ENCODE measurements around the gene PCSK5. TPM values are rescaled to one million over a fixed set of nuclear protein-coding genes. Genes with fewer than 3 reads are reported as not detected.

The PCSK5 gene
- total and polyA plus RNA-seq, 8 donors = 0.99 to 10.3 (median 4.4) TPM

- no peak for FAIRE-seq
- intact Hi-C loops (cut with DNase I) = no loop called here
- H3K27me3 ChIP-seq = no peaks in the 10 kb centered on the region
These were observed 268.9 kb downstream of the PCSK5 start for GRCh38 chr9:76159293-76159926.

GRCh38 chr9:76161106-76161505 lies 270.6 kb downstream of the PCSK5 start:
- no peaks in the 10 kb centered on the region for H3K9me3 ChIP-seq
- peaks cover 0 to 8% (median 0%) of the 10 kb centered on the region in 3 donors for H3K36me3 ChIP-seq
- 57 to 75% methylated on average over 5 of the region's 5 CpGs for WGBS, 2 donors
- no peak overlapping the region for H3K4me3 ChIP-seq
- no peaks in the 10 kb centered on the region for H3K27me3 ChIP-seq
- no peak overlapping the region for H3K27ac ChIP-seq
- ATAC-seq (no peak), FAIRE-seq (no peak), DNase-seq (no peak)
- TF ChIP-seq CTCF (IDR thresholded peaks at IDR 0.05) = no peak
- intact Hi-C loops (cut with DNase I) = no loop called here
- no peaks in the 10 kb centered on the region for H3K4me1 ChIP-seq

More at GRCh38 chr9:76159293-76159926, 268.9 kb downstream of the PCSK5 start:
- Histone ChIP-seq H3K4me3 (no peak overlapping the region), H3K27ac (no peak overlapping the region), H3K36me3 (peaks cover 0 to 8% (median 0%) of the 10 kb centered on the region in 3 donors), H3K4me1 (no peaks in the 10 kb centered on the region), H3K9me3 (no peaks in the 10 kb centered on the region)
- no peak for TF ChIP-seq CTCF (IDR thresholded peaks at IDR 0.05)
- DNase-seq = no peak
- peak in 1 of 4 donors; percentile 31 for ATAC-seq
- 76 to 77% methylated on average over 11 of the region's 11 CpGs for WGBS, 2 donors

GRCh38 chr9:76161541-76161940 lies 271.1 kb downstream of the PCSK5 start:
- Histone ChIP-seq H3K27me3 (no peaks in the 10 kb centered on the region), H3K4me3 (no peak overlapping the region), H3K9me3 (no peaks in the 10 kb centered on the region), H3K27ac (no peak overlapping the region), H3K36me3 (peaks cover 0 to 8% (median 0%) of the 10 kb centered on the region in 3 donors), H3K4me1 (no peaks in the 10 kb centered on the region)
- no peak for DNase-seq
- 88 to 92% methylated on average over 13 of the region's 13 CpGs for WGBS, 2 donors
- ATAC-seq = peak in 2 of 4 donors; percentile 26 to 46
- intact Hi-C loops (cut with DNase I) = no loop called here
- no peak for FAIRE-seq
- TF ChIP-seq CTCF (IDR thresholded peaks at IDR 0.05) = no peak

- Histone ChIP-seq H3K4me1 (no peaks in the 10 kb centered on the region), H3K36me3 (peaks cover 0 to 8% (median 0%) of the 10 kb centered on the region in 3 donors), H3K27me3 (no peaks in the 10 kb centered on the region), H3K4me3 (no peak overlapping the region), H3K9me3 (no peaks in the 10 kb centered on the region), H3K27ac (no peak overlapping the region)
- intact Hi-C loops (cut with DNase I) = no loop called here
- DNase-seq (no peak), ATAC-seq (no peak), FAIRE-seq (no peak)
- WGBS, 2 donors = 89 to 90% methylated on average over 4 of the region's 4 CpGs
- no peak for TF ChIP-seq CTCF (IDR thresholded peaks at IDR 0.05)
These were observed 271.7 kb downstream of the PCSK5 start for GRCh38 chr9:76162086-76162730.

All from pancreas (tissue), 10 donors.